GM23248 (cell line): Measurements from ENCODE around the gene CTSE.
"Not testable (repeated sequence)": the region's sequence is repeated elsewhere in the genome, so short reads cannot be mapped to it uniquely, and the experiment has no call there.

ENCODE experiments used
- EZH2 ChIP-seq: fragments of 200-600 bp; sonication (generic); IDR thresholded peaks from 2 replicates; pipeline ENCODE4 v1.6.1; 2018; ENCODE audit warnings: antibody characterized with exemption, mild to moderate bottlenecking; ENCODE audit not compliant: insufficient read depth, poor library complexity, severe bottlenecking
- EZH2phosphoT487 ChIP-seq: fragments of 200-600 bp; sonication (generic); IDR thresholded peaks from 2 replicates; pipeline ENCODE4 v1.6.1; 2018; ENCODE audit warnings: antibody characterized with exemption, moderate library complexity, mild to moderate bottlenecking, low read depth; ENCODE audit not compliant: insufficient read depth

DNA sequence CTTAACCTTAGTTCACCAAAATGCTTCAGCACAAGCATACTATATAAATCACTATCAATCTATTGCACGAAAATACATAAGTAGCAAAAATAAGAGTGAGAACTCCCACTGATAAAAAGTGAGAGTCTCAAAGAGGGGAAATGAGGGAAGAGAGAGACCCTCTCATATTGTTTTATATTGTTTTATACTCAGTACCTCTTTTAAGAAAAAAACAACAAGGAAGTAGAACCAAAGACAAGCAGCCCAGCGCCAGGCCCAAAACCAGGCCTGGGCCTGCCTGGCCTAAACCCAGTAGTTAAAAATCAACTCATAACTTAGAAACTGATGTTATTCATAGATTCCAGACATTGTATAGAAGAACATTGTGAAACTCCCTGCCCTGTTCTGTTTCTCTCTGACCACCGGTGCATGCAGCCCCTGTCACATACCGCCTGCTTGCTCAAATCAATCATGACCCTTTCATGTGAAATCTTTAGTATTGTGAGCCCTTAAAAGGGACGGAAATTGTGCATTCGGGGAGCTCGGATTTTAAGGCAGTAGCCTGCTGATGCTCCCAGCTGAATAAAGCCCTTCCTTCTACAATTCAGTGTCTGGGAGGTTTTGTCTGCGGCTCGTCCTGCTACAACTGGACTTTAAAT, 34.7 kb upstream of the CTSE start:
- not testable (repeated sequence) for TF ChIP-seq EZH2, EZH2phosphoT487
